Tibial nerve (tissue), 4 donors: ENCODE results near the gene DPP3. TPM values are rescaled to one million over a fixed set of nuclear protein-coding genes. Genes with fewer than 3 reads are reported as not detected.
A peak's percentile ranks its signal among the peaks of the same experiment; 100 is the strongest.

ENCODE experiments used
- DNase-seq, 2 donors: peaks; one replicate each; pipeline ENCODE4 v3.0.0-alpha.2; 2019; ENCODE audit warnings: low spot score in 2 of 2
- H3K27ac ChIP-seq, 4 donors: fragments of 200-600 bp; sonication (generic) in 3 of 4; one replicate each; pipeline ENCODE4 v1.5.1; 2017 to 2019; ENCODE audit warnings: mild to moderate bottlenecking in 1 of 4
- H3K27me3 ChIP-seq, 2 donors: fragments of 200-600 bp; sonication (generic) in 1 of 2; one replicate each; pipeline versions ENCODE4 v1.5.1 to v1.6.0; 2017 to 2019
- H3K36me3 ChIP-seq, 3 donors: fragments of 200-600 bp; sonication (generic); one replicate each; pipeline ENCODE4 v1.5.1; 2018 to 2019
- H3K4me1 ChIP-seq, 4 donors: fragments of 200-600 bp; sonication (generic) in 3 of 4; one replicate each; pipeline ENCODE4 v1.5.1; 2017 to 2019
- H3K4me3 ChIP-seq, 4 donors: fragments of 200-600 bp; sonication (generic) in 3 of 4; one replicate each; pipeline ENCODE4 v1.5.1; 2017 to 2019; ENCODE audit warnings: mild to moderate bottlenecking in 1 of 4, moderate library complexity in 1 of 4
- H3K9me3 ChIP-seq, 4 donors: fragments of 200-600 bp; sonication (generic) in 3 of 4; one replicate each; pipeline ENCODE4 v1.5.1; 2017 to 2019
- EP300 ChIP-seq, 2 donors: sonication (generic); formaldehyde crosslinking; IDR thresholded peaks; one replicate each; pipeline ENCODE4 v1.6.1; 2017; ENCODE audit warnings: antibody characterized with exemption in 2 of 2, mild to moderate bottlenecking in 1 of 2
- POLR2A ChIP-seq, 2 donors: fragments of 450-650 bp; IDR thresholded peaks; one replicate each; pipeline ENCODE4 v1.6.1; 2017; ENCODE audit warnings: antibody characterized with exemption in 2 of 2, mild to moderate bottlenecking in 2 of 2, moderate library complexity in 2 of 2
- WGBS, 2 donors: methylation state at CpG; one replicate each; pipeline ENCODE4 v1.1.5; 2018; 5-methylcytosine and 5-hydroxymethylcytosine counted together
- total RNA-seq, 4 donors: library from RNA; depleted of rRNA; stranded (reverse); fragments of >200 nt; gene quantifications; one replicate each; pipeline ENCODE4 v1.1.0, GENCODE V29; 2016
- TF ChIP-seq, protein P1 (sequence below), 5 experiments: fragments of 200-600 bp in 3 of 5; fragments of 450-650 bp in 2 of 5; sonication (generic) in 3 of 5; IDR thresholded peaks; one replicate each; pipeline ENCODE4 v1.5.1; 2016 to 2019; ENCODE audit warnings: antibody characterized with exemption in 5 of 5, mild to moderate bottlenecking in 3 of 5, moderate library complexity in 2 of 5

The DPP3 gene
- total RNA-seq, 4 donors from 2014 or later = 12.2 to 41.8 (median 25.0) TPM

DNA sequence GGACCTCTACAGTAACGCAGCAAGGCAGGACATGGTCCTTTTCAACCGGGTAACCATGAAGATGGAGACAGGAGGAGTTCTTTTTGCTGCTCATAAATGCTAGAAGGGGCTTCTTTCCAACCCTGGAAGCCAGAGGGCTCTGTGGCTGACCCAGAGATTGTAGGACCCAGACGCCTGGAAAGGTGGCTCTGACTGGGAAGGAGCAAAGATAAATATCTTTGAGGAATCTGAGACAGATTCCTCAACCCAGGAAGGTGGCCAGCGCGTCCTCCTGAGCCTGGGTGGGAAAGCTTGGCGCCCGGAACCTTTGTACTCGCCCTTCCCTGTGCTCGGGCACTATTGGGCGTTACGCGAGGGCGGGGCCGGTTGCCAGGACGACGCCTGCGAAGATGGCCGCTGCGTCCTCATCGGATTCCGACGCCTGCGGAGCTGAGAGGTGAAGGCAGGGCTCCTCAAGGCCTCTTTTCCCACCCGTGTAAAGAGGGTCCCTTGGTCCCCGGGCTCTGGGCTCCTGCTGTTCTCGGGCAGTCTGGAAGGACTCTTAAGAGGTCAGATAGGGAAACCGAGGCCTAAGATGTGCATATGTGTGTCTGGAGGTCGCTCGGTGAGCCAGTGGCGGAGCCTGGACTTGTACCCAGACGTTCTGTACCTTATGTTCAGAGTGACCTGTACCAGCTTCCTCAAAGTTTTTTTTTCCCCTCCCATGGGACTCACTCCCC, 30.2 kb downstream of the DPP3 start, which contains the start of gene BBS1:
Gene BBS1 (plus strand): TSS at position 365 of the 719 bp plus-strand sequence. CDS start 25 bp downstream, at position 390.
- peaks cover 0 to 41% (median 0%) of the 10 kb centered on the region in 3 donors for H3K36me3 ChIP-seq
- peak within 1 kb of the TSS in 3 of 4 donors; percentile 25 to 79 (median 73) for H3K27ac ChIP-seq
- peak; percentile 83 to 85 for DNase-seq
- TF ChIP-seq POLR2A (IDR thresholded peaks at IDR 0.05) (peak in 1 of 2 donors; percentile 48), EP300 (IDR thresholded peaks at IDR 0.05) (peak in 1 of 2 donors; percentile 85)
- TF ChIP-seq, protein P1, sequence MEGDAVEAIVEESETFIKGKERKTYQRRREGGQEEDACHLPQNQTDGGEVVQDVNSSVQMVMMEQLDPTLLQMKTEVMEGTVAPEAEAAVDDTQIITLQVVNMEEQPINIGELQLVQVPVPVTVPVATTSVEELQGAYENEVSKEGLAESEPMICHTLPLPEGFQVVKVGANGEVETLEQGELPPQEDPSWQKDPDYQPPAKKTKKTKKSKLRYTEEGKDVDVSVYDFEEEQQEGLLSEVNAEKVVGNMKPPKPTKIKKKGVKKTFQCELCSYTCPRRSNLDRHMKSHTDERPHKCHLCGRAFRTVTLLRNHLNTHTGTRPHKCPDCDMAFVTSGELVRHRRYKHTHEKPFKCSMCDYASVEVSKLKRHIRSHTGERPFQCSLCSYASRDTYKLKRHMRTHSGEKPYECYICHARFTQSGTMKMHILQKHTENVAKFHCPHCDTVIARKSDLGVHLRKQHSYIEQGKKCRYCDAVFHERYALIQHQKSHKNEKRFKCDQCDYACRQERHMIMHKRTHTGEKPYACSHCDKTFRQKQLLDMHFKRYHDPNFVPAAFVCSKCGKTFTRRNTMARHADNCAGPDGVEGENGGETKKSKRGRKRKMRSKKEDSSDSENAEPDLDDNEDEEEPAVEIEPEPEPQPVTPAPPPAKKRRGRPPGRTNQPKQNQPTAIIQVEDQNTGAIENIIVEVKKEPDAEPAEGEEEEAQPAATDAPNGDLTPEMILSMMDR (IDR thresholded peaks at IDR 0.05) = peak in 1 of 5 experiments; percentile 24
- no peaks in the 10 kb centered on the region for H3K9me3 ChIP-seq
- H3K4me1 ChIP-seq = peaks cover 0 to 18% (median 10%) of the 10 kb centered on the region in 4 donors
- 2% methylated on average over 31 of the region's 31 CpGs for WGBS, 2 donors
- H3K4me3 ChIP-seq = peak within 1 kb of the TSS; percentile 60 to 83 (median 70)
- H3K27me3 ChIP-seq = no peaks in the 10 kb centered on the region

DNA sequence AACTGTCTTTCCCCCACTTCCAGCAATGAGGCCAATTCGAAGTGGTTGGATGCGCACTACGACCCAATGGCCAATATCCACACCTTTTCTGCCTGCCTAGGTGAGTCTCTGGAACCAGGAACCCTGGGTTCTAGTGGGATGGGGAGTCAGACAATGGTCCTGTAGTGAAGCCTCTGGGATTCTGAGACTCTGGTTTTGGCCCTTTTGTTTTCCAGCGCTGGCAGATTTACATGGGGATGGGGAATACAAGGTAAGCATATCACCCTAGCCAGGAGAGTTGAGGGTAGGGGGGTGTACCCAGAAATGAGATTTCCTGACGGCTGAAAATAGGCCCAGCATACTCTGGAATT, 30.7 kb downstream of the DPP3 start:
- H3K4me1 ChIP-seq = peaks cover 0 to 18% (median 10%) of the 10 kb centered on the region in 4 donors
- H3K4me3 ChIP-seq = peak overlapping the region; percentile 60 to 83 (median 70)
- TF ChIP-seq EP300 (IDR thresholded peaks at IDR 0.05) (no peak), POLR2A (IDR thresholded peaks at IDR 0.05) (no peak)
- TF ChIP-seq, protein P1 (IDR thresholded peaks at IDR 0.05) = no peak

DNA sequence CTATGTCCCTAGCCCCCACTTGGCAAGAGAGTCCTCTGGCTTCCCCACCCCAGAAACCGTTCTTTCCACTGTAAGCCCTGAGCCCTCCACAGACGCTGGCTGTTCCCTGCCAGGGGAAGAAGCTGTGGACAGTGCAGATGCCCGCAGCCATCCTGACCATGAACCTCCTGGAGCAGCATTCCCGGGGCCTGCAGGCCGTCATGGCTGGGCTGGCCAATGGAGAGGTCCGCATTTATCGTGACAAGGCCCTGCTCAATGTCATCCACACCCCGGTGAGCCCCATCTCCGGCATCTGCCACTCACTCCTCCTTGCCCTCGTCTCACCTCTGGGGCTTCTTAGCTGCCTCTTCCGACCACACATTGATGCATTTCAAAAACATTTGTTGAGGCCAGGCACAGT, 43.4 kb downstream of the DPP3 start:
- no peak for TF ChIP-seq POLR2A (IDR thresholded peaks at IDR 0.05)
- no peak for TF ChIP-seq EP300 (IDR thresholded peaks at IDR 0.05)
- TF ChIP-seq, protein P1 (IDR thresholded peaks at IDR 0.05) = no peak
- Histone ChIP-seq H3K4me3 (no peak overlapping the region), H3K9me3 (no peaks in the 10 kb centered on the region), H3K36me3 (peaks cover 0 to 87% (median 10%) of the 10 kb centered on the region in 3 donors), H3K27ac (no peak overlapping the region), H3K4me1 (no peaks in the 10 kb centered on the region), H3K27me3 (no peaks in the 10 kb centered on the region)
- 87 to 91% methylated on average over 9 to 11 of the region's 11 CpGs for WGBS, 2 donors
- no peak for DNase-seq

More for the DNA sequence above, 30.7 kb downstream of the DPP3 start:
- H3K27ac ChIP-seq = peak overlapping the region in 3 of 4 donors; percentile 25 to 79 (median 73)
- peaks cover 0 to 44% (median 0%) of the 10 kb centered on the region in 3 donors for H3K36me3 ChIP-seq
- H3K9me3 ChIP-seq = no peaks in the 10 kb centered on the region
- H3K27me3 ChIP-seq = no peaks in the 10 kb centered on the region
- 6 to 9% methylated on average over 5 of the region's 5 CpGs for WGBS, 2 donors
- DNase-seq = no peak

DNA sequence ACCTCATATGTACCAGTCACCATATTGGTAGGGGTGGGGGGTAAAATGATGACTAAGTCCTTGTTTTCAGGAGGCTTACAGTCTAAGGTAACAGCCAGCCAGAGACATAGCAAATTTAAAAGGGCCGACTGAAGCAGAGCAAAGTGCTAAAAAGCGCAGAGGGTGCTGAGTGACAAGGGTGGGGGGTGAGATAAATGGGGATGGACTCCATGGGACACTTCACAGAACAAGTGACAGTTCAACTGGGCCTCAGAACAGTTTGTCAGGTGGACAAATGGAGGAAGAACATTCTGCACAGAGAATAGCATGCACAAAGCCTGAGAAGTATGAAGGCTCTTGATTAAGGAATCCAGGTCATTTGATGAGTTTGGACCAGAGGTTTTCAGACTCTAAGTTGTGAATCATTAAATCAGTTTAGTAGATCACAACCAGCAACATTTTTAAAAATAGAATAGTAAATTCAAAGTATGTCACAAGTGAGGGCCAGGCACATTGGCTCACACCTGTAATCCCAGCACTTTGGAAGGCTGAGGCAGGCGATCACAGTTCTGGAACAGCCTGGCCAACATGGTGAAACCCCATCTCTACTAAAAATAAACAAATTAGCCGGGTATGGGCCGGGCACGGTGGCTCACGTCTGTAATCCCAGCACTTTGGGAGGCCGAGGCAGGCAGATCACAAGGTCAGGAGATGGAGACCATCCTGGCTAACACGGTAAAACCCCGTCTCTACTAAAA, 44.2 kb downstream of the DPP3 start:
- 86 to 92% methylated on average over 10 of the region's 10 CpGs for WGBS, 2 donors
- H3K4me3 ChIP-seq = no peak overlapping the region
- H3K4me1 ChIP-seq = no peaks in the 10 kb centered on the region
- no peaks in the 10 kb centered on the region for H3K27me3 ChIP-seq
- peaks cover 0 to 86% (median 10%) of the 10 kb centered on the region in 3 donors for H3K36me3 ChIP-seq
- H3K27ac ChIP-seq = no peak overlapping the region
- TF ChIP-seq POLR2A (IDR thresholded peaks at IDR 0.05) (no peak), EP300 (IDR thresholded peaks at IDR 0.05) (no peak)
- TF ChIP-seq, protein P1 (IDR thresholded peaks at IDR 0.05) = no peak
- DNase-seq = no peak
- no peaks in the 10 kb centered on the region for H3K9me3 ChIP-seq

DNA sequence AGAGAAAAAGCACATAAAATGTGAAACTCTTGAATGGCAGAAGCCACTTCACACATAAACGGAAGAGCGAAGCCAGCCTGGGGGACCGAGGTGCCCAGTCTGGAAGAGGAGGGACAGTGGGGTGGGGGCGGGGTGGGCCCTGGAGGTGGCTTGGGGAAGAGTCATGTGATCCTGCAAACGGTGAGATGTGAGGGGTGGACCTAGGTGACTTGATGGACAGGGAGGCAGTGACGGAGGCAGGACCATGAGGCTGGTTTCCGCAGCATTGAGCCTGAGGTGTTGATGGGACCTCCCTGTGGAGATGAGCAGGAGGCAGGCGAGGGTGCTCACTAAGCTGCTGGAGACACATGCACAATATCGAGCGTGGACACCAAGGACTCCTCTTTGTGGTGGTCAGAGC, 48.8 kb downstream of the DPP3 start:
- Histone ChIP-seq H3K27ac (no peak overlapping the region), H3K27me3 (no peaks in the 10 kb centered on the region), H3K4me3 (no peak overlapping the region), H3K4me1 (no peaks in the 10 kb centered on the region), H3K36me3 (peaks cover 0 to 86% (median 0%) of the 10 kb centered on the region in 3 donors), H3K9me3 (no peaks in the 10 kb centered on the region)
- WGBS, 2 donors = 77 to 79% methylated on average over 10 of the region's 10 CpGs
- DNase-seq = no peak
- TF ChIP-seq, protein P1 (IDR thresholded peaks at IDR 0.05) = no peak
- TF ChIP-seq POLR2A (IDR thresholded peaks at IDR 0.05) (no peak), EP300 (IDR thresholded peaks at IDR 0.05) (no peak)
